Keratinocyte (primary cell): ENCODE data around the gene MAP3K4.

ENCODE experiments used
- CTCF ChIP-seq, 3 experiments: IDR thresholded peaks in 1 of 3; conservative IDR thresholded peaks in 1 of 3; optimal IDR thresholded peaks in 1 of 3; 2 replicates in 2 of 3; 3 replicates in 1 of 3; pipeline versions ENCODE3 to v1.5.1; 2011; ENCODE audit warnings: low read length in 3 of 3, mild to moderate bottlenecking in 3 of 3, moderate library complexity in 2 of 3, control low read depth in 1 of 3, inconsistent platforms in 1 of 3; ENCODE audit not compliant: insufficient read depth in 2 of 3; ENCODE audit errors: extremely low read depth in 1 of 3
- EZH2 ChIP-seq: IDR thresholded peaks from one replicate; pipeline ENCODE4 v1.6.1; 2012; ENCODE audit warnings: inconsistent platforms, mild to moderate bottlenecking, low read length, moderate library complexity

- TF ChIP-seq CTCF (optimal IDR thresholded peaks at IDR 0.05 in 1 of 3, IDR thresholded peaks at IDR 0.05 in 1 of 3, conservative IDR thresholded peaks at IDR 0.05 in 1 of 3; ENCODE audit: extremely low read depth in 1 of 3, insufficient read depth in 2 of 3, low read length in 3 of 3): no peak
- TF ChIP-seq EZH2: no peak
Observed at GRCh38 chr6:161010418-161010817, 18.8 kb downstream of the MAP3K4 start.
